K562 (cell line): ENCODE measurements around the gene CPED1. TPM values are rescaled to one million over a fixed set of nuclear protein-coding genes. Genes with fewer than 3 reads are reported as not detected.

ENCODE experiments used
- ATAC-seq: fragments of 200-7000 bp; cut with Tn5 transposase; 3 replicates; pipeline ENCODE4 v1.9.1; 2020; ENCODE audit warnings: moderate library complexity
- BruUV-seq: library from RNA; stranded (reverse); fragments of 400-500 nt; replicated peaks from 2 replicates; lab custom pipeline; 2021; lab: Mats Ljungman, UMichigan
- CTCF ChIA-PET: fragments of 300-600 bp; formaldehyde crosslinking; extraction: SDS; loops from one replicate; lab custom pipeline; 2021; ENCODE audit warnings: low intra/inter-chr PET ratio; lab: Yijun Ruan, JAX
- POLR2A ChIA-PET: fragments of 300-600, 350-650 bp; sonication (Branson Sonifier 250); formaldehyde crosslinking; extraction: SDS; loops from one replicate; lab custom pipeline; 2021; ENCODE audit warnings: antibody characterized with exemption, inconsistent platforms; lab: Yijun Ruan, JAX
- DNase-seq, 4 experiments: peaks; one replicate each; pipeline versions ENCODE4 v3.0.0 to v3.0.0-alpha.2; 2011 to 2018; ENCODE audit warnings: low spot score in 3 of 4, mixed read lengths in 3 of 4; ENCODE audit errors: extremely low read depth in 1 of 4
- FAIRE-seq: peaks from 2 replicates; lab custom pipeline; 2011; peaks lifted over from hg19 to GRCh38; lab: Jason Lieb, UNC
- H2AFZ ChIP-seq: 2 replicates; pipeline ENCODE4 v1.6.0; 2011; ENCODE audit warnings: low read depth, low read length, control low read depth, inconsistent platforms
- H3K27ac ChIP-seq: fragments of 200-600 bp; 3 replicates; pipeline ENCODE4 v1.8.0; 2011; ENCODE audit warnings: low read depth, mild to moderate bottlenecking, control low read depth, inconsistent platforms, low read length, moderate library complexity, mixed read lengths; ENCODE audit errors: extremely low read depth
- H3K27me3 ChIP-seq, 2 experiments: fragments of 300-600 bp in 1 of 2; 2 replicates in 1 of 2; 3 replicates in 1 of 2; pipeline versions ENCODE4 v1.6.0 to v1.8.0; 2011; ENCODE audit warnings: inconsistent platforms in 2 of 2, low read length in 2 of 2, mild to moderate bottlenecking in 1 of 2, mixed read lengths in 1 of 2, moderate library complexity in 1 of 2; ENCODE audit not compliant: control insufficient read depth in 2 of 2, insufficient read depth in 2 of 2
- H3K36me3 ChIP-seq: fragments of 300-600 bp; 3 replicates; pipeline ENCODE4 v1.8.0; 2011; ENCODE audit warnings: mild to moderate bottlenecking, low read length, inconsistent platforms; ENCODE audit not compliant: control insufficient read depth, insufficient read depth
- H3K4me1 ChIP-seq, 2 experiments: fragments of 200-600 bp in 1 of 2; replicated peaks in 1 of 2; 2 replicates in 1 of 2; 3 replicates in 1 of 2; pipeline versions ENCODE4 v1.5.1 to v1.8.0; 2011; ENCODE audit warnings: inconsistent platforms in 2 of 2, low read length in 2 of 2, mild to moderate bottlenecking in 1 of 2, mixed read lengths in 1 of 2, moderate library complexity in 1 of 2; ENCODE audit not compliant: control insufficient read depth in 2 of 2, insufficient read depth in 2 of 2
- H3K4me2 ChIP-seq: 2 replicates; pipeline ENCODE4 v1.6.1; 2011; ENCODE audit warnings: low read length, control low read depth, inconsistent platforms, mixed read lengths; ENCODE audit not compliant: insufficient read depth
- H3K4me3 ChIP-seq: fragments of 200-600 bp; sonication (generic), shearing (Covaris generic); 2 replicates; pipeline ENCODE4 v1.5.1; 2016; ENCODE audit warnings: control low read depth, inconsistent platforms
- H3K79me2 ChIP-seq: fragments of 200-600 bp; 3 replicates; pipeline ENCODE4 v1.8.0; 2011; ENCODE audit warnings: low read length, inconsistent platforms; ENCODE audit not compliant: control insufficient read depth, insufficient read depth
- H3K9ac ChIP-seq, 2 experiments: 2 replicates each; pipeline versions ENCODE4 v1.6.0 to v1.6.1; 2011; ENCODE audit warnings: low read depth in 2 of 2, low read length in 2 of 2, control low read depth in 1 of 2, inconsistent platforms in 1 of 2, mild to moderate bottlenecking in 1 of 2, mixed read lengths in 1 of 2; ENCODE audit not compliant: insufficient read depth in 1 of 2
- H3K9me1 ChIP-seq: one replicate; pipeline ENCODE4 v1.6.0; 2011; ENCODE audit warnings: inconsistent platforms, mild to moderate bottlenecking, low read length, moderate library complexity; ENCODE audit not compliant: control insufficient read depth, insufficient read depth
- H3K9me3 ChIP-seq: replicated peaks from 2 replicates; pipeline ENCODE4 v1.5.1; 2011; ENCODE audit warnings: low read depth, low read length, inconsistent platforms; ENCODE audit not compliant: control insufficient read depth, insufficient read depth
- H4K20me1 ChIP-seq: replicated peaks from 2 replicates; pipeline ENCODE4 v1.6.1; 2011; ENCODE audit warnings: low read length, inconsistent platforms, mixed read lengths; ENCODE audit not compliant: control insufficient read depth, insufficient read depth
- CTCF ChIP-seq, 3 experiments: IDR thresholded peaks in 2 of 3; conservative IDR thresholded peaks in 1 of 3; 2 replicates each; pipeline ENCODE4 v1.5.1; 2011 to 2012; ENCODE audit warnings: low read length in 3 of 3, mild to moderate bottlenecking in 3 of 3, control low read depth in 2 of 3, improper control_type of control experiment in 1 of 3, inconsistent platforms in 1 of 3, low read depth in 1 of 3, mixed read lengths in 1 of 3, moderate library complexity in 1 of 3; ENCODE audit not compliant: insufficient read depth in 2 of 3
- RAD21 ChIP-seq, 2 experiments: fragments of 250-450 bp in 1 of 2; fragments of 450-650 bp in 1 of 2; sonication (Bioruptor Pico) in 1 of 2; formaldehyde crosslinking in 1 of 2; IDR thresholded peaks in 1 of 2; conservative IDR thresholded peaks in 1 of 2; 2 replicates each; pipeline versions ENCODE4 v1.4.0 to v1.8.0; 2020 to 2022; ENCODE audit warnings: mild to moderate bottlenecking in 2 of 2, moderate library complexity in 1 of 2
- ZNF785 ChIP-seq: fragments of 250-450 bp; sonication (Bioruptor Pico); IDR thresholded peaks from 2 replicates; pipeline ENCODE4 v1.4.0; 2020; ENCODE audit warnings: mild to moderate bottlenecking
- WGBS: fragments of 100-300 bp; shearing (Covaris generic); methylation state at CpG from one replicate; pipeline ENCODE4 v1.1.6; 2016; ENCODE audit warnings: low coverage, mixed read lengths; ENCODE audit not compliant: insufficient coverage; ENCODE audit errors: missing lambda C conversion rate; 5-methylcytosine and 5-hydroxymethylcytosine counted together
- in situ Hi-C: fragments of 300-500 bp; cut with MboI; formaldehyde crosslinking; loops from 4 replicates; pipeline ENCODE4 v1.15.0; 2018; ENCODE audit warnings: inconsistent platforms, mixed read lengths
- intact Hi-C: fragments of 100-400 bp; cut with micrococcal nuclease; formaldehyde crosslinking; loops from 2 replicates; pipeline ENCODE4 v1.14.2; 2022
- polyA plus RNA-seq, 8 experiments: library from polyadenylated mRNA; depleted of rRNA in 4 of 8; stranded (reverse) in 5 of 8; unstranded in 3 of 8; fragments of >200 nt; fragmentation: Nextera tagmentation in 2 of 8; fragmentation: Illumina TruSeq in 1 of 8; extraction: Ambion mirVana in 2 of 8; extraction: Trizol in 1 of 8; gene quantifications; 2 replicates each; pipeline versions ENCODE4 v1.2.1 to v1.2.3, GENCODE V29; 2011 to 2014; ENCODE audit warnings: inconsistent platforms in 1 of 8, missing spikeins in 1 of 8
- total RNA-seq, 7 experiments: library from RNA; depleted of rRNA in 6 of 7; stranded (reverse); fragments of >200 nt in 6 of 7; fragmentation: Illumina TruSeq in 2 of 7; extraction: Trizol in 2 of 7; gene quantifications; 2 replicates each; pipeline versions ENCODE4 v1.2.1 to v1.2.3, GENCODE V29; 2011 to 2021; ENCODE audit warnings: low replicate concordance in 1 of 7

Gene CPED1
- total and polyA plus RNA-seq, 9 of the 15 experiments (the other 6 are each of a cell fraction or from before 2014, with no cell fraction given), result 195 to 393 (median 290) TPM

- Histone ChIP-seq H3K27me3 (no peaks in the 10 kb centered on the region; a peak in 1 of 5 replicates), H3K4me3 (no peak overlapping the region), H3K36me3 (no peaks in the 10 kb centered on the region), H3K9me3 (no peaks in the 10 kb centered on the region), H3K4me2 (no peak overlapping the region), H3K4me1 (no peaks in the 10 kb centered on the region), H4K20me1 (no peaks in the 10 kb centered on the region), H3K27ac (no peak overlapping the region), H3K9ac (no peak overlapping the region), H2AFZ (0 out of 2 replicates have a peak overlapping the region, but pooled peaks have one; percentile 2), H3K9me1 (no peaks in the 10 kb centered on the region), H3K79me2 (no peaks in the 10 kb centered on the region)
- in situ Hi-C loops, result no loop called here
- FAIRE-seq, result peak; percentile 77
- POLR2A ChIA-PET, result interaction anchor here (1.1 kb wide), 1 partner anchor 10 kb away, joined by 3 read pairs; the partner anchor contains the start of gene ING3
- 15% methylated on average over 1 of the region's 1 CpG for WGBS
- peak in 1 of 4 experiments; percentile 23 for DNase-seq
- CTCF ChIA-PET, result interaction anchor here (0.8 to 2.4 kb wide), 3 partner anchors 135 to 167 kb away, joined by 3 to 14 read pairs (median 3); no protein-coding TSS in a partner anchor
- TF ChIP-seq RAD21 (CRISPR knock-in tag; conservative IDR thresholded peaks at IDR 0.05 in 1 of 2, IDR thresholded peaks at IDR 0.05 in 1 of 2), result peak; percentile 47 to 62
- no peak for TF ChIP-seq ZNF785 (CRISPR knock-in tag)
- TF ChIP-seq CTCF (IDR thresholded peaks at IDR 0.05 in 2 of 3, conservative IDR thresholded peaks at IDR 0.05 in 1 of 3; ENCODE audit: insufficient read depth in 2 of 3, low read depth in 1 of 3, low read length in 3 of 3), result peak in 2 of 3 experiments; percentile 18 to 58; a peak in 3 of 6 replicates
- ATAC-seq, result peak; percentile 60
- BruUV-seq, result no TSS peak
- intact Hi-C loops, result loop anchor here (1.0 to 5.0 kb wide), 3 partner anchors 135 to 396 kb away; no protein-coding TSS in a partner anchor
Observed at GRCh38 chr7:120941064-120941463, 47.4 kb upstream of the CPED1 start.
